GM10266 (cell line): ENCODE measurements around the gene GOLT1A.
"Not testable (repeated sequence)": the region's sequence is repeated elsewhere in the genome, so short reads cannot be mapped to it uniquely, and the experiment has no call there.

Experiments
- DNase-seq: peaks from one replicate; pipeline ENCODE4 v3.0.0; 2012; ENCODE audit errors: extremely low spot score
- TF ChIP-seq, protein P1 (sequence below): IDR thresholded peaks from 2 replicates; pipeline ENCODE4 v1.5.1; 2012; ENCODE audit warnings: mild to moderate bottlenecking, low read depth; ENCODE audit not compliant: control insufficient read depth, insufficient read depth; ENCODE audit errors: missing control alignments

Gene GOLT1A

GRCh38 chr1:204246876-204247275 is 33.1 kb upstream of the GOLT1A start:
- TF ChIP-seq, protein P1, sequence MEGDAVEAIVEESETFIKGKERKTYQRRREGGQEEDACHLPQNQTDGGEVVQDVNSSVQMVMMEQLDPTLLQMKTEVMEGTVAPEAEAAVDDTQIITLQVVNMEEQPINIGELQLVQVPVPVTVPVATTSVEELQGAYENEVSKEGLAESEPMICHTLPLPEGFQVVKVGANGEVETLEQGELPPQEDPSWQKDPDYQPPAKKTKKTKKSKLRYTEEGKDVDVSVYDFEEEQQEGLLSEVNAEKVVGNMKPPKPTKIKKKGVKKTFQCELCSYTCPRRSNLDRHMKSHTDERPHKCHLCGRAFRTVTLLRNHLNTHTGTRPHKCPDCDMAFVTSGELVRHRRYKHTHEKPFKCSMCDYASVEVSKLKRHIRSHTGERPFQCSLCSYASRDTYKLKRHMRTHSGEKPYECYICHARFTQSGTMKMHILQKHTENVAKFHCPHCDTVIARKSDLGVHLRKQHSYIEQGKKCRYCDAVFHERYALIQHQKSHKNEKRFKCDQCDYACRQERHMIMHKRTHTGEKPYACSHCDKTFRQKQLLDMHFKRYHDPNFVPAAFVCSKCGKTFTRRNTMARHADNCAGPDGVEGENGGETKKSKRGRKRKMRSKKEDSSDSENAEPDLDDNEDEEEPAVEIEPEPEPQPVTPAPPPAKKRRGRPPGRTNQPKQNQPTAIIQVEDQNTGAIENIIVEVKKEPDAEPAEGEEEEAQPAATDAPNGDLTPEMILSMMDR = no peak
- no peak for DNase-seq

DNA sequence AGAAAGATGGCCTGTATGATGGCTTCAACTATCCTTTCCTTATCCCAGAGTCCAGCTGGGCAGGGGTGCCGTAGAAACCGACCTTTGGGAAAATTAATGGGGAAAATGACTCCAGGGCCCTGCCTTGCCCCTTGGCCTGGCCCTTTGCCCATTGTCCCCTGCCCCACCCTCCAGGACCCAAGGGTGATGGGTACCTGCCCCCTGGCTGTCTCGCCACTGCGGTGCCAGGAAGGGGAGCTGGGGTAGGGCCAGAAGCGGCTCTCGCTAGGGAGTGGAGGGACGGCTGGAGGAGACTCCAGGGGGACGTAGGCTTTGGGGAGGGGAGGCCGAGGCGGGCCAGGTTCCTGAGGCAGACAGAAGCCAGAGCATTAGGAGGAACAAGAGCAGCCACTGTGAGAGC is 29.1 kb upstream of the GOLT1A start:
- TF ChIP-seq, protein P1 = no peak
- DNase-seq = no peak

DNA sequence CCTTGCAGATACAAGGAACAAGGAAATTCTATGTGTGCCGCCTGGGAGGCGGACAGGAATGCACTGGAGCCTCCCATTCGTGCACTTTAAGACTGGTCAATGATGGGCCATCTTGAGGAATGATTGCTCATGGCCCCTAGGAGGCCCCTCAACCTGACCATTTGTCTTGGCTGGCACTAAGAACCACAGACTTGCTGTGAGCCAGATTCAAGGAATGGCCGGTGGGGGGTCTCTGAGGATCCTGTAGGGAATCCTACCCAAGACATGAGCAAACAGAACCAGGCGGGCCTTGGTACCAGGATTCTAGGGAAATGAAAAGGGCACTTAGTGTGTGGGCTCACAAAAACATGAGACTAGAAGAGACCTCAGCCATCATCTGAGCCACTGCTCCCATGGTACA is 28.1 kb upstream of the GOLT1A start:
- TF ChIP-seq, protein P1 = no peak
- DNase-seq = no peak

DNA sequence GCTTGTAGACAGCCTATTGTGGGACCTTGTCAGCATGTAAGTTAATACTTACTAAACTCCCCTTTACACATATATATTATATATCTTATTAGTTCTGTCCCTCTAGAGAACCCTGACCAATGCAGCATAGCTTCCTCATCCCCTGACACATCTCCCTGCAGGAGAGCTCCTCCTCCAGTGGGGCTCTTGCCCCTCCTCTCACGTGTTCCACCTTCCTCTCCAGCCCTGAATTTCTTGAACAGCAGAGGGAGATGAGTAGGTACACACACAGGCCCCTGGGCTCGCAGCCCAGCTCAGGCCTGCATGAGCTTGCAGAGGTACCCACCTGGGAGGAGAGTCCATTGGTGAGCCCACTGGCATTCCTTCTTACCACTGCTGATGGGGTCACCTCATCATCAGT is 27.3 kb upstream of the GOLT1A start:
- DNase-seq = no peak
- TF ChIP-seq, protein P1 = no peak

- no peak for DNase-seq
- TF ChIP-seq, protein P1 = no peak
These were observed 26.4 kb upstream of the GOLT1A start for GRCh38 chr1:204240233-204240632.

- DNase-seq = not testable (repeated sequence)
These were observed 25.6 kb upstream of the GOLT1A start for GRCh38 chr1:204239401-204239800.

GRCh38 chr1:204238520-204238919 is 24.7 kb upstream of the GOLT1A start:
- not testable (repeated sequence) for DNase-seq

DNA sequence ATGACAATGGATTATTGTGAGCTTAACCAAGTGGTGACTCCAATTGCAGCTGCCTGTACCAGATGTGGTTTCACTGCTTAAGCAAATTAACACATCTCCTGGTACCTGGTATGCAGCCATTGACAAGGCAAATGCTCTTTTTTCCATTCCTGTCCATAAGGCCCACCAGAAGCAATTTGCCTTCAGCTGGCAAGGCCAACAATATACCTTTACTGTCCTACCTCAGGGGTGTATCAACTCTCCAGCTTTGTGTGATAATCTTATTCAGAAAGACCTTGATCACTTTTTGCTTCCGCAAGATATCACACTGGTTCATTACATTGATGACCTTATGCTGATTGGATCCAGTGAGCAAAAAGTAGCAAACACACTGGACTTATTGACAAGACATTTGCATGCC is 23.7 kb upstream of the GOLT1A start:
- not testable (repeated sequence) for DNase-seq

DNA sequence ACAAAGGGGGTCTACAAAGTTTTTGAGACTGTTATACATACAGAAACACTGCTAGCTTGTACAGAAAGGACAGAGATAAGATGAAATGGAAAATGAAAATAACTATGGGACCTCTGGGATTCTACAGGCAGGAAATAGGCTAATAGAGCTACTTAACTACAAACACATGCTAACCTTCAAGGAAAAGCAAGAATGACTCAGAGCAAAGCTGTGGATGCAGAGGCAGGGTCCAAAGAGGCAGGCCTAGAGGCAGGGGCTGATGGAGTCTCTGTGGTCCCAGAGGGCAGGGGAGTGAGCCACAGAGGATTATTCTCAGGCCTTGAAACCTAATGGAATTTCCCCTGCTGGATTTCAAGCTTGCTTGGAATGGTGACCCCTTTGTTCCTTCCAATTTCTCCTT is 18.7 kb upstream of the GOLT1A start:
- TF ChIP-seq, protein P1 = no peak
- DNase-seq = no peak
